Glutamatergic neuron (in vitro differentiated cells): ENCODE data around the gene KLHL30. TPM values are rescaled to one million over a fixed set of nuclear protein-coding genes. Genes with fewer than 3 reads are reported as not detected.

Experiments
- DNase-seq: peaks from one replicate; pipeline ENCODE4 v3.0.0; 2022
- H3K27ac Mint-ChIP-seq: one replicate; pipeline ENCODE4 v1.8.0; 2020; ENCODE audit warnings: mild to moderate bottlenecking, mixed read lengths, inconsistent platforms; ENCODE audit not compliant: unreplicated experiment
- H3K27me3 Mint-ChIP-seq: one replicate; pipeline ENCODE4 v1.8.0; 2020; ENCODE audit warnings: mild to moderate bottlenecking, moderate library complexity, mixed read lengths, inconsistent platforms; ENCODE audit not compliant: unreplicated experiment
- H3K36me3 Mint-ChIP-seq: one replicate; pipeline ENCODE4 v1.8.0; 2020; ENCODE audit warnings: mild to moderate bottlenecking, mixed read lengths, inconsistent platforms; ENCODE audit not compliant: unreplicated experiment
- H3K4me1 Mint-ChIP-seq: one replicate; pipeline ENCODE4 v1.8.0; 2020; ENCODE audit warnings: mild to moderate bottlenecking, low read depth, mixed read lengths, inconsistent platforms; ENCODE audit not compliant: unreplicated experiment
- H3K4me3 Mint-ChIP-seq: one replicate; pipeline ENCODE4 v1.8.0; 2020; ENCODE audit warnings: mild to moderate bottlenecking, mixed read lengths, inconsistent platforms; ENCODE audit not compliant: unreplicated experiment
- H3K9me3 Mint-ChIP-seq: one replicate; pipeline ENCODE4 v1.8.0; 2020; ENCODE audit warnings: mild to moderate bottlenecking, moderate library complexity, mixed read lengths, inconsistent platforms; ENCODE audit not compliant: unreplicated experiment
- CTCF ChIP-seq: fragments of 200-600 bp; sonication (generic); IDR thresholded peaks from one replicate; pipeline ENCODE4 v1.5.0; 2021; ENCODE audit not compliant: partially characterized antibody, unreplicated experiment
- total RNA-seq: library from RNA; stranded (reverse); fragmentation: NEBNext Ultra II Directional; extraction: Animal tissue kit (Norgen Biotek cat#: 25700); gene quantifications from one replicate; pipeline ENCODE4 v1.2.1, GENCODE V29; 2021; ENCODE audit not compliant: unreplicated experiment

The KLHL30 gene
- total RNA-seq, 1 donor from 2014 or later, result 3.5 TPM

DNA sequence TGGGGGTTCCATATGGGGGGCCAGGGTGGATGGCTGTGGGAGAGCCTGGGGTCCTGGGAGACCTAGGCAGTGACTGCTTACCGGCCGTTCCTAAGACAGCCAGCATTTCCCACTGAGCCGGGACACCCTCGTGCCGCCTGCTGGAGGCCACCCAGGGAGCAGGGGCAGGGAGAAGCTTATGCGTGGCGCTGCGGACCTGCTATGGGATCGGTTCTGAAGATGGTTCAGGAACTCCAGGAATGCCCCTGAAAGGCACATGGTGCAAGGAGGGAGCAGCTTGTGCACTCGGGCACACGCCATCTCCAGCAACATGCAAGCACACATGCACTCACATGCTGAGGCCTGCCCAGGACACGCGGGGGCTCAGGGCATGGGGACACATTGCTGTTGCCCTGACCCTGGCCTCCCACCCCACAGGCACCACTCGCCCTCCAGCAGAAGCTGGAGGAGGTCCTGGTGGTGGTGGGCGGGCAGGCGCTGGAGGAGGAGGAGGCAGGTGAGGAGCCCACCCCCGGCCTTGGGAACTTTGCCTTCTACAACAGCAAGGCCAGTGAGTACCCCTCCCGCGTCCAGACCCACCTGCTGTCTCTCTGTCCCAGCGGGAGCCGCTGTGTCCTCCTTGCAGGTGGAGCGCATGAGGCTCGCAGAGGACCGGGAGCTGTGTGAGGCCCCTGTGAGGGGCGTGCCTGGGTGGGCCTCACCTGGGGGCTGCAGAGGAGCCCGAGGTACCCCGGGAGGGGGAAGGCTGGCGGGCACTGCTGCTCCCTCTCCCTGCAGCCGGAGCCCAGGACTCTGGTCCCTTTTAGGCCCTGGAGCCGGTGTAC lies 4.1 kb downstream of the KLHL30 start:
- Mint-ChIP-seq H3K27ac (no peak overlapping the region), H3K4me3 (no peak overlapping the region), H3K27me3 (peaks cover 4% of the 10 kb centered on the region), H3K4me1 (peaks cover 6% of the 10 kb centered on the region), H3K36me3 (no peaks in the 10 kb centered on the region), H3K9me3 (peaks cover 1% of the 10 kb centered on the region)
- no peak for DNase-seq
- TF ChIP-seq CTCF, result no peak

DNA sequence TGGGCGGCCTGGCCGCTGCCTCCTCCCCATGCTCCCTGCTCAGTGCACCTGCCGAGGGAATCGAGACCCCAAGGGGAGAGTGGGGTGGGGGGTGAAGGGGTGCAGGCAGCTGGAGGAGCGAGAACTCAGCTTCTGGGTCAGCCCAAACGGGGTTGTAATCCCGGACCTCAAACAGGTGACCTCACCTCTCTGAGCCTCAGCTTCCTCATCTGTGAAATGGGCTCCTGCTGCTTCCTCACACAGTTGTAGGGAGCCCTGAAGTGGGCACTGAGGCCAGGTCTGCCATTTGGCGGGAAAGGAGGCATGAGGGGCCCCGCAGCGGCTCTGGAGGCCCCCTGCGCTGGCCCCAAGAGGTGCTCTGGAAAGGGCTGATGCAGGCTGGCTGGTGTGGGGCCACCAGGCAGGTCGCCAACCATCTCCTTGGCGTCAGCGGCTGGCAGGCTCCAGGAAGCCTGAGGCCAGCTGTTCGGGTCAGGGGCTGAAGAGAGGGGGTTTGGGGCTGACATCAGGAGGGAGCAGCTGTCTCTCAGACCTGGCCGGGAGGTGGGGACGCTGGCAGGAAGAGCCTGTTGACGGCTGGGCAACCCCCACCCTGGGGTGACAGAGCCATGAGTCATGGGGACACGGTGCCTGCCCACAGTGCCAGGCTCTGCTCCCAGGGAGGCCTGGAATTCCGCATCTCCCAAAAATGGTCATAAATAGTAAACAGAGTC lies 4.9 kb downstream of the KLHL30 start:
- Mint-ChIP-seq H3K36me3 (no peaks in the 10 kb centered on the region), H3K27me3 (peaks cover 4% of the 10 kb centered on the region), H3K4me3 (no peak overlapping the region), H3K9me3 (peaks cover 1% of the 10 kb centered on the region), H3K4me1 (peaks cover 1% of the 10 kb centered on the region), H3K27ac (no peak overlapping the region)
- no peak for DNase-seq
- no peak for TF ChIP-seq CTCF

DNA sequence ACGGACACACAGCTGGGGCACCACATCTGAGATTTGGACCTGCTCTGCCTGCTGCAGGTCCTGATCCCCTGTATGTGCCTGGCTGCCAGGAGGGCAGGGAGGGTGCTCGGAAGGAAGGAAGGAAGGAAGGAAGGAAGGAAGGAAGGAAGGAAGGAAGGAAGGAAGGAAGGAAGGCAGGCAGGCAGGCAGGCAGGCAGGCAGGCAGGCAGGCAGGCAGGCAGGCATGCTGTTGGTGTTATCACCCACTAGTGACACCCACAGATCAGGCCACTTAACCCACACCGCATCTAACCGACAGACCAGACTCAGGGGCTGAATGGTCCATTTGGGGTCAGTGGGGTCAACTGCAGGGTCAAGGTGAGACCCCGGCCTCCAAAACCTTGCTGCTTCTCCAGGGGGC lies 5.8 kb downstream of the KLHL30 start:
- no peak overlapping the region for H3K4me3 Mint-ChIP-seq
- peaks cover 1% of the 10 kb centered on the region for H3K9me3 Mint-ChIP-seq
- TF ChIP-seq CTCF, result no peak
- H3K36me3 Mint-ChIP-seq, result no peaks in the 10 kb centered on the region
- H3K27me3 Mint-ChIP-seq, result peaks cover 4% of the 10 kb centered on the region
- no peak for DNase-seq
- no peak overlapping the region for H3K27ac Mint-ChIP-seq
- H3K4me1 Mint-ChIP-seq, result peaks cover 1% of the 10 kb centered on the region

DNA sequence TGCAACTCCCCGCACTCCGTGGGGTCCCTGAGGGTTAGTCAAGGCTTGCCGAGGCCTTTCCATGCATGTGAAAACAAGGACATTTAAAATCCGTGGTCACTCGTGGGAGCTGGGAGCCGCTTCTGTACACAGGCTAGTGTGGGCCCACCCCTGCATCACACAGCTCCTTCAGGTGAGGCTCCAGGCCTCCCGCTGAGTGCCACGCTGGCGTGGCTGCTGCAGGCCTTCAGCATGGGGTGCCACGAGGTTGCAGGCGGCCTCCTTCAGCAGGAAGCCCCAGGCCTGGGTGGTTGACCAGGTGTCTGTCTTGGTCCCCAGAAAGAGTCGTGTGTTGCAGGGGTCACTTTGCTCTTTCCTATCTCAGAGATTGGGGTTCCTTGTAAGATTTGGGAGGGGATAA lies 6.6 kb downstream of the KLHL30 start:
- TF ChIP-seq CTCF, result no peak
- H3K27ac Mint-ChIP-seq, result no peak overlapping the region

GRCh38 chr2:238145851-238146250 lies 7.4 kb downstream of the KLHL30 start:
- Mint-ChIP-seq H3K9me3 (peaks cover 1% of the 10 kb centered on the region), H3K27me3 (peaks cover 2% of the 10 kb centered on the region), H3K4me3 (no peak overlapping the region), H3K27ac (no peak overlapping the region), H3K36me3 (no peaks in the 10 kb centered on the region), H3K4me1 (no peaks in the 10 kb centered on the region)
- DNase-seq, result no peak
- TF ChIP-seq CTCF, result no peak

More for the DNA sequence above, 6.6 kb downstream of the KLHL30 start:
- H3K4me1 Mint-ChIP-seq, result no peaks in the 10 kb centered on the region
- peaks cover 3% of the 10 kb centered on the region for H3K27me3 Mint-ChIP-seq
- no peak for DNase-seq
- H3K9me3 Mint-ChIP-seq, result peaks cover 1% of the 10 kb centered on the region
- H3K36me3 Mint-ChIP-seq, result no peaks in the 10 kb centered on the region
- H3K4me3 Mint-ChIP-seq, result no peak overlapping the region
